NT2/D1 (cell line): ENCODE measurements around the gene PRKG1.

Experiments
- DNase-seq: peaks from one replicate; pipeline ENCODE4 v3.0.0-alpha.2; 2011; ENCODE audit warnings: low read depth, low spot score
- H3K27me3 ChIP-seq: 2 replicates; pipeline ENCODE4 v1.6.0; 2011; ENCODE audit warnings: mild to moderate bottlenecking; ENCODE audit not compliant: insufficient read length, insufficient read depth
- H3K36me3 ChIP-seq: 2 replicates; pipeline ENCODE4 v1.6.1; 2011; ENCODE audit warnings: mild to moderate bottlenecking, low read length, mixed read lengths; ENCODE audit not compliant: insufficient read depth, insufficient read length
- H3K4me1 ChIP-seq: 2 replicates; pipeline ENCODE4 v1.5.1; 2011; ENCODE audit not compliant: insufficient read depth, insufficient read length
- H3K4me3 ChIP-seq: 2 replicates; pipeline ENCODE4 v1.5.1; 2011; ENCODE audit warnings: low read depth; ENCODE audit not compliant: insufficient read length
- H3K9ac ChIP-seq: 2 replicates; pipeline ENCODE4 v1.6.0; 2011; ENCODE audit warnings: low read depth; ENCODE audit not compliant: insufficient read length
- H3K9me3 ChIP-seq: 2 replicates; pipeline ENCODE4 v1.5.1; 2011; ENCODE audit warnings: mild to moderate bottlenecking, low read length; ENCODE audit not compliant: insufficient read depth
- SUZ12 ChIP-seq: IDR thresholded peaks from 2 replicates; pipeline ENCODE4 v1.6.1; 2011; ENCODE audit not compliant: insufficient read length, insufficient read depth; ENCODE audit errors: extremely low read depth
- YY1 ChIP-seq: IDR thresholded peaks from 2 replicates; pipeline ENCODE4 v1.6.1; 2011; ENCODE audit not compliant: insufficient read length, insufficient read depth
- ZNF274 ChIP-seq: IDR thresholded peaks from 2 replicates; pipeline ENCODE4 v1.6.1; 2011; ENCODE audit warnings: mild to moderate bottlenecking, low read depth, low read length

The PRKG1 gene

DNA sequence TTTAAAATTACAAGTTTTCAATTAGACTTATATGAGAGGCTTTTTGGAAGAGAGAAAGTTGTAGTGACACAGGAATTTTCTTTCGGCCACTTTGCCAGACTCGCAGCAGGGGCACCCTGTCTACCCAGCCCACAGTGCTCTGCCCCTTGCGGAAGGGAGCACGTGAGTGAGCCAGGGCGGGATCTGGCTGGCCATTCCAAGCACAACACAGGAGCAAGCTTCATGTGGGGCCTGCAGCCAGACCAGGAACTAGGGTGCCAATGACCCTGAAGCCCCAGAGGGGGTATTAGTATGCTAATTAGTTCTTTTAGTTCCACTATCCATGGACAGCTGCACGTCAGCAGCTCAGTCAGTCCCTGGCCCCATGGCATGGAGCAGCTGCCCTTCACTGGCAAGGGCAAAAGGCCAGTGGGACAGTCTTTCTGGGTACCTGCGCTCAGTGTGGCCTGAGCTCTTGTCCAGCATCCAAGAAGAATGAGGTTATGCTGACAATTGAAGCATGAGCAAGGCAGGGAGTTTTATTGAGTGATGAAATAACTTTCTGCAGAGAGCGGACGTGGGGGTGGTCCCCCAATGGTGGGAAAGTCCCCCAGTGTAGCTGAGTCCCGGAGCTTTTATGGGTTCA, 876.2 kb downstream of the PRKG1 start:
- no peak for TF ChIP-seq YY1
- TF ChIP-seq ZNF274 = no peak
- no peak for TF ChIP-seq SUZ12
- Histone ChIP-seq H3K27me3 (no peaks in the 10 kb centered on the region), H3K36me3 (no peaks in the 10 kb centered on the region), H3K4me3 (no peak overlapping the region), H3K4me1 (no peaks in the 10 kb centered on the region), H3K9ac (no peak overlapping the region), H3K9me3 (peaks cover 5% of the 10 kb centered on the region; the same call in 1 of the 2 replicates)
- no peak for DNase-seq

DNA sequence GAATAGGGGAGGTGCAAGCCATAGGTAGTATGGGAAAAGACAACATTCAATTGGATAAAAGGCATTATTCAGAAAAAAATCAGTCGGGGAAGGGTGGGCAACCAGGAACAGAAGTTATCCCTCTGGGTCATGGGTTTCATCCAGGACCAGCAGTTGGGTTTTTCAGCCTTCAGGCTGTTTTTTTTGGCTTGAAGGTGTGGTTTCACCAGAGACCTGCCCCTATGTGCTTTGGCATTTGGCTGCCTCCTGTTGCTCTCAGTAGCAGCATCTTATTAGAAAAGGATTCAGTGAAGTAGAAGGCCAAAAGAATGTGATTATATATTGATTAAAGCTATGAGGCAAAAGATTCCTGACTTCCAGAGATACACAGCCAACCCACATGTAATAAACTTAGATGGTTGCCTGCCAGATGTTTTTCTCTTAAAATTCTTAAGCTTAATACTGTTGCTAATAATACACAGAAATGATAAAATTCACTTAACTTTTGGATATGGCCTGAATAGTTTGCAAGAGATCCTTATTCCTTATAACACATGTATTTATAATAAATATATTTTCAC, 876.8 kb downstream of the PRKG1 start:
- no peak for DNase-seq
- TF ChIP-seq SUZ12 = no peak
- TF ChIP-seq YY1 = no peak
- no peak for TF ChIP-seq ZNF274
- Histone ChIP-seq H3K36me3 (no peaks in the 10 kb centered on the region), H3K9ac (no peak overlapping the region), H3K9me3 (peaks cover 5% of the 10 kb centered on the region; the same call in 1 of the 2 replicates), H3K27me3 (no peaks in the 10 kb centered on the region), H3K4me1 (no peaks in the 10 kb centered on the region), H3K4me3 (no peak overlapping the region)

DNA sequence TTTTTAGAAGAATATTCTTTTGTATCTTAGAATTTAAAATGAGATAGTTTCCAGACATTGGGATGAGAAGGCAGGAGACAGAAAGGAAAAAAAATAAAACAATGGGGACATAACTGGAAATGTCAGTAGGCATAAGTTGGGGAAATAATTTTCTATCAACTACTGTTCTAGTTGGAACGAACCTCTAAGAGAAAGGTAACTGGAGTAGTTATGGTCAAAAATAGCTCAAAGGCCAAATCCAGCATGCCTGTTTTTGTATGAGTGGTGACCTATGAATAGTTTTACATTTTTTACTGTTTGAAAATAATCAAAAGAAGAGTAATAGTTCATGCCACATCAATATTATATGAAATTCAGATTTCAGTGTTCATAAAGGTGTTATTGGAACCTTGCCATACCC, 877.3 kb downstream of the PRKG1 start:
- Histone ChIP-seq H3K4me1 (no peaks in the 10 kb centered on the region), H3K36me3 (no peaks in the 10 kb centered on the region), H3K9ac (no peak overlapping the region), H3K27me3 (no peaks in the 10 kb centered on the region), H3K9me3 (peaks cover 5% of the 10 kb centered on the region; the same call in 1 of the 2 replicates), H3K4me3 (no peak overlapping the region)
- TF ChIP-seq ZNF274 = no peak
- no peak for TF ChIP-seq YY1
- no peak for TF ChIP-seq SUZ12
- DNase-seq = no peak

DNA sequence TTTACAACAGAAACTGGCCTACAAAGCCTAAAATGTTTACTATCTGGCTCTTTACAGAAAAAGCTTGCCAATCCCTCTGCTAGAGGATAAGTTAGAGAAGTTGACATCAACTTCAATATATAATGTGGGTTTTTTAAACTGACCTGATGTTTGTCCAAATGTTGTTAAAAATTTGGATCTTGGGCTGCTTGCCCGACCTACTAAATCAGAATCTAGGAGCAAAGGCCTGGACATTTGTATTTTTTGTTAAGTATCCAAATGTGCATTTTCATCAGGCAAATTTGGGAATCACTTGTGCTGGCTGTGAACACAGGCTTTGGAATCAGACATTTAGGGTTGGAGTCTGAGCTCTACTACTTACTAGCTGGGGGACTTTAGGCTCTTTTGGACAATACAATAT, 877.8 kb downstream of the PRKG1 start:
- no peaks in the 10 kb centered on the region for H3K36me3 ChIP-seq
- H3K4me1 ChIP-seq = no peaks in the 10 kb centered on the region
- TF ChIP-seq ZNF274 = no peak
- TF ChIP-seq SUZ12 = no peak
- no peak for TF ChIP-seq YY1
- peaks cover 5% of the 10 kb centered on the region; the same call in 1 of the 2 replicates for H3K9me3 ChIP-seq
- DNase-seq = no peak
- H3K4me3 ChIP-seq = no peak overlapping the region
- no peak overlapping the region for H3K9ac ChIP-seq
- H3K27me3 ChIP-seq = no peaks in the 10 kb centered on the region

DNA sequence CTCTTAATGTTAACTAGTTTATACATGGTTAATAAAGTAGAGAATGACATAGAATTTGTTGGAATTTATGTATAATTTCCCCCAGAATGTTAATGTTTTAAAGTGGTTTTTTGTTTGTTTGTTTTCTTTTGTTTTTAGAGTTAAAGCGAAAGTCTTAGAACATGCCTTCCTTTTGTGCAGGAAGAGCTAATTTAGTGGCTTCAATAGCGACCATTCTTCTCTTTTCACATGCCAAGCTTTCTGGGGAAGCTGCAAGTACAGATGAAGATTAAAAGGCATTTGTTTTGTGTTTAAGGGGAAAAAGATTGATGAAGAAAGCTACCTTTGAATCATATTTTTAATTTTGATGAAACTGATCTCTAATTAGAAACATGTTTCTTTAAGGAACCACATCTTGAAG, 881.4 kb downstream of the PRKG1 start:
- Histone ChIP-seq H3K27me3 (no peaks in the 10 kb centered on the region), H3K9me3 (no peaks in the 10 kb centered on the region), H3K36me3 (no peaks in the 10 kb centered on the region), H3K4me3 (no peak overlapping the region), H3K9ac (no peak overlapping the region), H3K4me1 (no peaks in the 10 kb centered on the region)
- no peak for DNase-seq
- TF ChIP-seq ZNF274 (no peak), SUZ12 (no peak), YY1 (no peak)

DNA sequence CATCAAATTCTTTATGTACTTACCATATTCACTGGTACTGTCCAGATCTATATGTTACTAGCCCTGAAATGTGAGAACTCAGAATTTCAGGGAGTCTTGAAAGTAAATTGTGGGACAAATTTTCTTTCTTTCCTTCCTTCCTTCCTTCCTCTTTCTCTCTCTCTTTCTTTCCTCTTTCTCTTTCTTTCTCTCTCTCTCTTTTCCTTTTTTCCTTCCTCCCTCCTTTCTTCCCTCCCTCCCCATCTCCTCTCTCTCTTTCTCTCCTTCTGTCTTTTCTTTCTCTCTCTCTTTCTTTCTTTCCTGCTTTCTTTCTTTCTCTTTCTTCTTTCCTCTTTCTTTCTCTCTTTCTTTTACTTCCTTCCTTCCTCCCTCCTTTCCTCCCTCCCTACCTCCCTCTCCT, 882.5 kb downstream of the PRKG1 start:
- H3K36me3 ChIP-seq = no peaks in the 10 kb centered on the region
- no peaks in the 10 kb centered on the region for H3K27me3 ChIP-seq

DNA sequence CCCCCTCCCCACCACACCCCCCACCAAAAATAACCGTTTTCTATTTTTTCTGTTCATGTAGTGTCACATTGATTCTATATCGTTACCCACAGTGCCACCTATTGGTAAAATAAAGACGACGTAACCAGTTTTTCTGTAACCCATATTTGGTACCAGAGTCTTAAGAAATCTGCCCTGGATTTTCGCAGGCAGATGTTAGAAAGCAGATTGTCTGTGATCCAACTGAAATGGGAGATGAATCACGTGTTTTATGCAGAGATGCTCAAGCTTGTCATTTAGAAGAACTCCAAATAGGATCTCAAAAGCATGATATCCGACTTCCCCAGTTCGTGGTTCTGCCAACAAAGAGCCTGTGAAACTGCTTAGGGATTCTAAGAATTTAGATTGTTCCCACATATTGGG, 886.2 kb downstream of the PRKG1 start:
- no peak for TF ChIP-seq SUZ12
- TF ChIP-seq ZNF274 = no peak
- TF ChIP-seq YY1 = no peak
- peak; percentile 11 for DNase-seq
- Histone ChIP-seq H3K4me1 (no peaks in the 10 kb centered on the region), H3K27me3 (no peaks in the 10 kb centered on the region), H3K4me3 (no peak overlapping the region), H3K9ac (no peak overlapping the region), H3K9me3 (no peaks in the 10 kb centered on the region), H3K36me3 (no peaks in the 10 kb centered on the region)

More for the DNA sequence above, 882.5 kb downstream of the PRKG1 start:
- no peaks in the 10 kb centered on the region for H3K4me1 ChIP-seq
- no peak for TF ChIP-seq ZNF274
- no peak for TF ChIP-seq SUZ12
- TF ChIP-seq YY1 = no peak
- H3K4me3 ChIP-seq = no peak overlapping the region
- DNase-seq = no peak
- no peaks in the 10 kb centered on the region for H3K9me3 ChIP-seq
- H3K9ac ChIP-seq = no peak overlapping the region

DNA sequence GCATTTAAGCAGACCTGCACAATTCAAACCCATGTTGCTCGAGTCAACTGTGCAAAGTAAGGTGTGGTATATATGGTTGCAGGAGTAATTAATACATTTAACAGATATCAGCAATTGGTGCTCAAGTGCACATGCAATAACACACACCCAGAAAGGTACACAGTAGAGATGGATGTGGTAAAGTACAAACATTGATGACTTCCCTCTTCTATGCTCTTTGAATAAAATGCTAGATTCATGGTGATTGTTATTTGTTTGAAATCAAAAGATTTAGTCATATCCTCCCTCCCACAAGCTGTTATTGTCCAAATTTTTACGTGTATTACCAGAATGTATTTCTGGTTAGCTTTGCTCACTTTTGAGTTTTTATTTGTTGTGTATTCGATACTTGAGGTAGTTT, 887.1 kb downstream of the PRKG1 start:
- no peak overlapping the region for H3K9ac ChIP-seq
- TF ChIP-seq ZNF274 (no peak), SUZ12 (no peak), YY1 (no peak)
- H3K4me3 ChIP-seq = no peak overlapping the region
- no peak for DNase-seq
- H3K9me3 ChIP-seq = no peaks in the 10 kb centered on the region
- no peaks in the 10 kb centered on the region for H3K4me1 ChIP-seq
- H3K27me3 ChIP-seq = no peaks in the 10 kb centered on the region
- H3K36me3 ChIP-seq = no peaks in the 10 kb centered on the region
